HCT116 (cell line): ENCODE data around the gene WDR64. TPM values are rescaled to one million over a fixed set of nuclear protein-coding genes. Genes with fewer than 3 reads are reported as not detected.

Experiments used
- ATAC-seq: fragments of 200-7000 bp; cut with Tn5 transposase; 2 replicates; pipeline ENCODE4 v1.9.1; 2020; ENCODE audit warnings: mild to moderate bottlenecking, moderate library complexity
- BruUV-seq: library from RNA; stranded (reverse); fragments of 400-500 nt; replicated peaks from 2 replicates; lab custom pipeline; 2021; lab: Mats Ljungman, UMichigan
- CTCF ChIA-PET: fragments of 300-600 bp; sonication (Branson Sonifier 250); formaldehyde crosslinking; loops from one replicate; lab custom pipeline; 2021; ENCODE audit warnings: antibody characterized with exemption; lab: Charles Lee
- POLR2A ChIA-PET: fragments of 300-600, 350-600 bp; sonication (Branson Sonifier 250); formaldehyde crosslinking; loops from one replicate; lab custom pipeline; 2021; ENCODE audit warnings: antibody characterized with exemption; lab: Charles Lee
- RAD21 ChIA-PET, 2 experiments: fragments of 300-600 bp; sonication (Branson Sonifier 250); formaldehyde crosslinking; loops; one replicate each; lab custom pipeline; 2023; ENCODE audit warnings: low total read pairs in 2 of 2; ENCODE audit not compliant: uncharacterized antibody in 2 of 2, unreplicated experiment in 2 of 2, low non-redundant PET in 1 of 2; lab: Charles Lee
- DNase-seq: peaks from one replicate; pipeline ENCODE4 v3.0.0-alpha.2; 2010; ENCODE audit warnings: low read depth, low spot score
- H2AFZ ChIP-seq: fragments of 200-600 bp; shearing (Covaris generic), sonication (generic); 2 replicates; pipeline ENCODE4 v1.6.1; 2017; ENCODE audit warnings: low read depth, mixed run types, mixed read lengths, antibody characterized with exemption, low read length; ENCODE audit not compliant: poor library complexity, severe bottlenecking
- H3K27ac ChIP-seq: 2 replicates; pipeline ENCODE4 v1.5.1; 2012; ENCODE audit warnings: low read depth, low read length
- H3K27me3 ChIP-seq: fragments of 200-600 bp; sonication (generic); 2 replicates; pipeline ENCODE4 v1.6.1; 2016; ENCODE audit warnings: mixed run types, low read length, mixed read lengths; ENCODE audit not compliant: insufficient read depth
- H3K36me3 ChIP-seq, 2 experiments: fragments of 200-500 bp in 1 of 2; fragments of 200-600 bp in 1 of 2; sonication (Bioruptor generic) in 1 of 2; sonication (generic) in 1 of 2; 2 replicates each; pipeline versions ENCODE4 v1.5.1 to v1.6.1; 2014 to 2016; ENCODE audit warnings: low read length in 2 of 2, inconsistent platforms in 1 of 2, mixed read lengths in 1 of 2, mixed run types in 1 of 2; ENCODE audit not compliant: insufficient read depth in 2 of 2, control insufficient read depth in 1 of 2
- H3K4me1 ChIP-seq, 2 experiments: fragments of 200-600 bp in 1 of 2; sonication (generic) in 1 of 2; 2 replicates each; pipeline versions ENCODE4 v1.5.1 to v1.6.1; 2012 to 2017; ENCODE audit warnings: low read length in 2 of 2, inconsistent platforms in 1 of 2, mild to moderate bottlenecking in 1 of 2, mixed read lengths in 1 of 2, mixed run types in 1 of 2, moderate library complexity in 1 of 2; ENCODE audit not compliant: insufficient read depth in 2 of 2, control insufficient read depth in 1 of 2
- H3K4me2 ChIP-seq: fragments of 200-600 bp; sonication (generic); 2 replicates; pipeline ENCODE4 v1.6.1; 2017; ENCODE audit warnings: mixed run types, low read length, mixed read lengths
- H3K4me3 ChIP-seq, 2 experiments: fragments of 200-600 bp in 1 of 2; sonication (generic) in 1 of 2; replicated peaks in 1 of 2; 2 replicates each; pipeline ENCODE4 v1.5.1; 2011 to 2016; ENCODE audit warnings: low read length in 2 of 2, control low read depth in 1 of 2, low read depth in 1 of 2, mild to moderate bottlenecking in 1 of 2, mixed read lengths in 1 of 2, mixed run types in 1 of 2
- H3K79me2 ChIP-seq: fragments of 200-600 bp; sonication (generic); 2 replicates; pipeline ENCODE4 v1.6.1; 2017; ENCODE audit warnings: mild to moderate bottlenecking, mixed run types, low read length, moderate library complexity, mixed read lengths; ENCODE audit not compliant: insufficient read depth
- H3K9ac ChIP-seq: fragments of 200-600 bp; sonication (generic); 2 replicates; pipeline ENCODE4 v1.6.1; 2016; ENCODE audit warnings: low read length, mixed read lengths
- H3K9me2 ChIP-seq: fragments of 200-600 bp; sonication (generic), shearing (Covaris generic); 2 replicates; pipeline ENCODE4 v1.6.1; 2017; ENCODE audit warnings: mixed run types, mild to moderate bottlenecking, moderate library complexity; ENCODE audit not compliant: insufficient read depth
- H3K9me3 ChIP-seq, 2 experiments: fragments of 200-500 bp in 1 of 2; fragments of 200-600 bp in 1 of 2; sonication (Bioruptor generic) in 1 of 2; sonication (generic) in 1 of 2; 2 replicates each; pipeline ENCODE4 v1.6.1; 2014 to 2017; ENCODE audit warnings: low read length in 2 of 2, mixed read lengths in 2 of 2, inconsistent platforms in 1 of 2, low read depth in 1 of 2, mild to moderate bottlenecking in 1 of 2, mixed run types in 1 of 2, moderate library complexity in 1 of 2; ENCODE audit not compliant: control insufficient read depth in 1 of 2, insufficient read depth in 1 of 2
- H4K20me1 ChIP-seq: fragments of 200-600 bp; sonication (generic), shearing (Covaris generic); 2 replicates; pipeline ENCODE4 v1.6.1; 2017; ENCODE audit warnings: mixed run types, mild to moderate bottlenecking, moderate library complexity; ENCODE audit not compliant: insufficient read depth
- CEBPB ChIP-seq: IDR thresholded peaks from 2 replicates; pipeline ENCODE4 v1.6.1; 2012; ENCODE audit warnings: low read depth
- CTCF ChIP-seq, 3 experiments: fragments of 200-600 bp in 1 of 3; sonication (generic) in 1 of 3; IDR thresholded peaks in 2 of 3; conservative IDR thresholded peaks in 1 of 3; 2 replicates each; pipeline ENCODE4 v1.5.1; 2012 to 2017; ENCODE audit warnings: low read depth in 2 of 3, low read length in 2 of 3, antibody characterized with exemption in 1 of 3, borderline replicate concordance in 1 of 3, control low read depth in 1 of 3, mild to moderate bottlenecking in 1 of 3, mixed read lengths in 1 of 3, mixed run types in 1 of 3, moderate library complexity in 1 of 3; ENCODE audit not compliant: insufficient read depth in 1 of 3
- EGR1 ChIP-seq: IDR thresholded peaks from 2 replicates; pipeline ENCODE4 v1.6.1; 2012; ENCODE audit warnings: low read depth
- EZH2 ChIP-seq: fragments of 200-600 bp; sonication (generic); IDR thresholded peaks from 2 replicates; pipeline ENCODE4 v1.6.1; 2017; ENCODE audit warnings: antibody characterized with exemption, mixed run types
- EZH2phosphoT487 ChIP-seq: fragments of 200-600 bp; IDR thresholded peaks from 2 replicates; pipeline ENCODE4 v1.6.1; 2018; ENCODE audit warnings: antibody characterized with exemption, borderline replicate concordance
- MAX ChIP-seq: IDR thresholded peaks from 2 replicates; pipeline ENCODE4 v1.6.1; 2012
- POLR2A ChIP-seq: IDR thresholded peaks from 2 replicates; pipeline ENCODE4 v1.7.0; 2011; ENCODE audit warnings: borderline replicate concordance; ENCODE audit not compliant: insufficient read depth, insufficient read length; ENCODE audit errors: extremely low read depth
- POLR2AphosphoS5 ChIP-seq: IDR thresholded peaks from 2 replicates; pipeline ENCODE4 v1.6.1; 2011; ENCODE audit warnings: mild to moderate bottlenecking, low read depth, low read length, moderate library complexity
- RAD21 ChIP-seq: IDR thresholded peaks from 2 replicates; pipeline ENCODE4 v1.6.1; 2012; ENCODE audit warnings: low read depth, mild to moderate bottlenecking
- SIN3A ChIP-seq: IDR thresholded peaks from 2 replicates; pipeline ENCODE4 v1.6.1; 2012; ENCODE audit warnings: low read depth
- SP1 ChIP-seq: IDR thresholded peaks from 2 replicates; pipeline ENCODE4 v1.6.1; 2012; ENCODE audit warnings: low read depth
- ZFX ChIP-seq: fragments of 450-650 bp; IDR thresholded peaks from 2 replicates; pipeline ENCODE4 v1.6.1; 2017
- intact Hi-C: fragments of 100-400 bp; cut with micrococcal nuclease; formaldehyde crosslinking; loops from 2 replicates; pipeline ENCODE4 v1.10.0; 2022
- total RNA-seq: library from RNA; stranded (reverse); gene quantifications from one replicate; pipeline ENCODE4 v1.2.1, GENCODE V29; 2021; ENCODE audit not compliant: unreplicated experiment
- TF ChIP-seq, protein P1 (sequence below): IDR thresholded peaks from 2 replicates; pipeline ENCODE4 v1.6.1; 2012; ENCODE audit warnings: low read depth

Gene WDR64
- total RNA-seq, 1 experiment from 2014 or later: not detected

DNA sequence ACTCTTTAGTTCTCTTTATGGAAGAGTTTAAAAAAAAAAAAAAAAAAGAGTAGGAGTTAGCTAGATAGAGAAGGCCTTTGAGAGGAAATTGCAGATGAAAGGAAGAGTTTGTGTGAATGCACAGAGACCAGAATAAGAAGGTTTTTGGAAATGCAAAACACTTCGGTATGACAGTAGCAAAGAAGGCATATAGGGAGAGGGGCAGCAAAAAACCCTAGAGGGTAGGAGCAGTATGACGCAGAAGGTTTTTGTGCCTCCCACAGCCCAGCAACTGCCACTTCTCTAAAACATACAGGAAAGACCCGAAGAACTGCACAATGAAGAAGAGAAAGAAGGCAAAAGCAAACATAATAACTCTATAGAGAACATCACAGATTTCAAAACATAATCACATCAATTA, 84.3 kb downstream of the WDR64 start:
- Histone ChIP-seq H3K9me3 (no peaks in the 10 kb centered on the region), H3K9me2 (no peaks in the 10 kb centered on the region), H3K27ac (no peak overlapping the region), H3K79me2 (no peaks in the 10 kb centered on the region), H3K36me3 (no peaks in the 10 kb centered on the region), H3K4me2 (no peak overlapping the region), H3K4me3 (no peak overlapping the region), H3K27me3 (no peaks in the 10 kb centered on the region), H3K9ac (no peak overlapping the region), H4K20me1 (no peaks in the 10 kb centered on the region), H3K4me1 (no peaks in the 10 kb centered on the region), H2AFZ (no peak overlapping the region)
- no peak; the same call in 1 of the 2 replicates for ATAC-seq
- intact Hi-C loops: no loop called here
- no TSS peak for BruUV-seq
- CTCF ChIA-PET: no interaction called here
- RAD21 ChIA-PET: no interaction called here
- TF ChIP-seq RAD21 (no peak), EZH2phosphoT487 (no peak)
- POLR2A ChIA-PET: no interaction called here
- no peak for DNase-seq

- CTCF ChIA-PET: no interaction called here
- BruUV-seq: no TSS peak
Measured at GRCh38 chr1:241738284-241739078, 86.4 kb downstream of the WDR64 start.

More at GRCh38 chr1:241738284-241739078, 86.4 kb downstream of the WDR64 start:
- Histone ChIP-seq H2AFZ (no peak overlapping the region), H3K4me1 (no peaks in the 10 kb centered on the region), H3K4me3 (no peak overlapping the region), H3K79me2 (no peaks in the 10 kb centered on the region), H3K9me2 (no peaks in the 10 kb centered on the region), H3K27me3 (no peaks in the 10 kb centered on the region), H3K9me3 (no peaks in the 10 kb centered on the region), H3K9ac (no peak overlapping the region), H3K27ac (no peak overlapping the region), H4K20me1 (no peaks in the 10 kb centered on the region), H3K4me2 (no peak overlapping the region), H3K36me3 (no peaks in the 10 kb centered on the region)
- TF ChIP-seq CTCF (IDR thresholded peaks at IDR 0.05 in 2 of 3, conservative IDR thresholded peaks at IDR 0.05 in 1 of 3; ENCODE audit: borderline replicate concordance in 1 of 3, insufficient read depth in 1 of 3, low read depth in 2 of 3, low read length in 2 of 3) (no peak), RAD21 (no peak), EGR1 (no peak), POLR2A (no peak), CEBPB (no peak), SP1 (no peak), EZH2 (no peak), POLR2AphosphoS5 (no peak), MAX (no peak), SIN3A (no peak), ZFX (no peak)
- TF ChIP-seq, protein P1, sequence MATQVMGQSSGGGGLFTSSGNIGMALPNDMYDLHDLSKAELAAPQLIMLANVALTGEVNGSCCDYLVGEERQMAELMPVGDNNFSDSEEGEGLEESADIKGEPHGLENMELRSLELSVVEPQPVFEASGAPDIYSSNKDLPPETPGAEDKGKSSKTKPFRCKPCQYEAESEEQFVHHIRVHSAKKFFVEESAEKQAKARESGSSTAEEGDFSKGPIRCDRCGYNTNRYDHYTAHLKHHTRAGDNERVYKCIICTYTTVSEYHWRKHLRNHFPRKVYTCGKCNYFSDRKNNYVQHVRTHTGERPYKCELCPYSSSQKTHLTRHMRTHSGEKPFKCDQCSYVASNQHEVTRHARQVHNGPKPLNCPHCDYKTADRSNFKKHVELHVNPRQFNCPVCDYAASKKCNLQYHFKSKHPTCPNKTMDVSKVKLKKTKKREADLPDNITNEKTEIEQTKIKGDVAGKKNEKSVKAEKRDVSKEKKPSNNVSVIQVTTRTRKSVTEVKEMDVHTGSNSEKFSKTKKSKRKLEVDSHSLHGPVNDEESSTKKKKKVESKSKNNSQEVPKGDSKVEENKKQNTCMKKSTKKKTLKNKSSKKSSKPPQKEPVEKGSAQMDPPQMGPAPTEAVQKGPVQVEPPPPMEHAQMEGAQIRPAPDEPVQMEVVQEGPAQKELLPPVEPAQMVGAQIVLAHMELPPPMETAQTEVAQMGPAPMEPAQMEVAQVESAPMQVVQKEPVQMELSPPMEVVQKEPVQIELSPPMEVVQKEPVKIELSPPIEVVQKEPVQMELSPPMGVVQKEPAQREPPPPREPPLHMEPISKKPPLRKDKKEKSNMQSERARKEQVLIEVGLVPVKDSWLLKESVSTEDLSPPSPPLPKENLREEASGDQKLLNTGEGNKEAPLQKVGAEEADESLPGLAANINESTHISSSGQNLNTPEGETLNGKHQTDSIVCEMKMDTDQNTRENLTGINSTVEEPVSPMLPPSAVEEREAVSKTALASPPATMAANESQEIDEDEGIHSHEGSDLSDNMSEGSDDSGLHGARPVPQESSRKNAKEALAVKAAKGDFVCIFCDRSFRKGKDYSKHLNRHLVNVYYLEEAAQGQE: no peak
- ChIA-PET RAD21 (no interaction called here), POLR2A (no interaction called here)
- intact Hi-C loops: no loop called here
- no peak for DNase-seq
- ATAC-seq: no peak
